GM06990 (cell line): ENCODE data around the gene ZNF341.

Experiments used
- DNase-seq: peaks from one replicate; pipeline ENCODE4 v3.0.0-alpha.2; 2011; ENCODE audit not compliant: insufficient read length; ENCODE audit errors: extremely low read depth
- H3K27me3 ChIP-seq: replicated peaks from 2 replicates; pipeline ENCODE4 v1.6.0; 2011; ENCODE audit warnings: low read length; ENCODE audit not compliant: control insufficient read depth, insufficient read depth
- H3K36me3 ChIP-seq: 2 replicates; pipeline ENCODE4 v1.5.1; 2011; ENCODE audit warnings: low read length; ENCODE audit not compliant: control insufficient read depth, insufficient read depth
- H3K4me3 ChIP-seq: replicated peaks from 2 replicates; pipeline ENCODE4 v1.5.1; 2011; ENCODE audit warnings: low read depth, mild to moderate bottlenecking, control low read depth, low read length
- TF ChIP-seq, protein P1 (sequence below): IDR thresholded peaks from 2 replicates; pipeline ENCODE4 v1.5.1; 2011; ENCODE audit warnings: low read length, control low read depth, mild to moderate bottlenecking, inconsistent platforms; ENCODE audit not compliant: insufficient read depth, poor library complexity, severe bottlenecking

ZNF341 gene

GRCh38 chr20:33822423-33822822 lies 90.6 kb downstream of the ZNF341 start:
- TF ChIP-seq, protein P1, sequence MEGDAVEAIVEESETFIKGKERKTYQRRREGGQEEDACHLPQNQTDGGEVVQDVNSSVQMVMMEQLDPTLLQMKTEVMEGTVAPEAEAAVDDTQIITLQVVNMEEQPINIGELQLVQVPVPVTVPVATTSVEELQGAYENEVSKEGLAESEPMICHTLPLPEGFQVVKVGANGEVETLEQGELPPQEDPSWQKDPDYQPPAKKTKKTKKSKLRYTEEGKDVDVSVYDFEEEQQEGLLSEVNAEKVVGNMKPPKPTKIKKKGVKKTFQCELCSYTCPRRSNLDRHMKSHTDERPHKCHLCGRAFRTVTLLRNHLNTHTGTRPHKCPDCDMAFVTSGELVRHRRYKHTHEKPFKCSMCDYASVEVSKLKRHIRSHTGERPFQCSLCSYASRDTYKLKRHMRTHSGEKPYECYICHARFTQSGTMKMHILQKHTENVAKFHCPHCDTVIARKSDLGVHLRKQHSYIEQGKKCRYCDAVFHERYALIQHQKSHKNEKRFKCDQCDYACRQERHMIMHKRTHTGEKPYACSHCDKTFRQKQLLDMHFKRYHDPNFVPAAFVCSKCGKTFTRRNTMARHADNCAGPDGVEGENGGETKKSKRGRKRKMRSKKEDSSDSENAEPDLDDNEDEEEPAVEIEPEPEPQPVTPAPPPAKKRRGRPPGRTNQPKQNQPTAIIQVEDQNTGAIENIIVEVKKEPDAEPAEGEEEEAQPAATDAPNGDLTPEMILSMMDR, result no peak
- Histone ChIP-seq H3K27me3 (no peaks in the 10 kb centered on the region), H3K36me3 (peaks cover 2% of the 10 kb centered on the region), H3K4me3 (no peak overlapping the region)
- no peak for DNase-seq

DNA sequence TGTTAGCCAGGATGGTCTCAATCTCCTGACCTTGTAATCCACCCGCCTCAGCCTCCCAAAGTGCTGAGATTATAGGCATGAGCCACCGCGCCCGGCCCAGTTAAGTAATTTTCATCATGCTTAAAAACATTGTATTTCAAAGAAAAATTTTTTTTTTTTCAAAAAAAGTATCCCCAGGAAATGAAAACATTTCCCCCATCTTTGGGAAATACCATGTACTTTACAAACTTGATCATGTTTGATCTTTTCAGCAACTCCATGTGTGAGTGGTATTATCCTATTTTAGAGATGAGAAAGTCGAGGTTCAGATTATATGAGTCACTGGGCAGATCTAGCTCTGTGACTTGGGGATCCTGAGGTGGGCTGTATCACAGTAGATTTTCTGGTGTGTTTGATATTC lies 91.2 kb downstream of the ZNF341 start:
- no peak overlapping the region for H3K4me3 ChIP-seq
- TF ChIP-seq, protein P1, result no peak
- no peak for DNase-seq
- no peaks in the 10 kb centered on the region for H3K27me3 ChIP-seq
- peaks cover 2% of the 10 kb centered on the region for H3K36me3 ChIP-seq

- Histone ChIP-seq H3K4me3 (no peak overlapping the region), H3K27me3 (no peaks in the 10 kb centered on the region), H3K36me3 (peaks cover 4% of the 10 kb centered on the region)
- TF ChIP-seq, protein P1, result no peak
- DNase-seq, result no peak
Measured at GRCh38 chr20:33824852-33825251, 93.1 kb downstream of the ZNF341 start.

DNA sequence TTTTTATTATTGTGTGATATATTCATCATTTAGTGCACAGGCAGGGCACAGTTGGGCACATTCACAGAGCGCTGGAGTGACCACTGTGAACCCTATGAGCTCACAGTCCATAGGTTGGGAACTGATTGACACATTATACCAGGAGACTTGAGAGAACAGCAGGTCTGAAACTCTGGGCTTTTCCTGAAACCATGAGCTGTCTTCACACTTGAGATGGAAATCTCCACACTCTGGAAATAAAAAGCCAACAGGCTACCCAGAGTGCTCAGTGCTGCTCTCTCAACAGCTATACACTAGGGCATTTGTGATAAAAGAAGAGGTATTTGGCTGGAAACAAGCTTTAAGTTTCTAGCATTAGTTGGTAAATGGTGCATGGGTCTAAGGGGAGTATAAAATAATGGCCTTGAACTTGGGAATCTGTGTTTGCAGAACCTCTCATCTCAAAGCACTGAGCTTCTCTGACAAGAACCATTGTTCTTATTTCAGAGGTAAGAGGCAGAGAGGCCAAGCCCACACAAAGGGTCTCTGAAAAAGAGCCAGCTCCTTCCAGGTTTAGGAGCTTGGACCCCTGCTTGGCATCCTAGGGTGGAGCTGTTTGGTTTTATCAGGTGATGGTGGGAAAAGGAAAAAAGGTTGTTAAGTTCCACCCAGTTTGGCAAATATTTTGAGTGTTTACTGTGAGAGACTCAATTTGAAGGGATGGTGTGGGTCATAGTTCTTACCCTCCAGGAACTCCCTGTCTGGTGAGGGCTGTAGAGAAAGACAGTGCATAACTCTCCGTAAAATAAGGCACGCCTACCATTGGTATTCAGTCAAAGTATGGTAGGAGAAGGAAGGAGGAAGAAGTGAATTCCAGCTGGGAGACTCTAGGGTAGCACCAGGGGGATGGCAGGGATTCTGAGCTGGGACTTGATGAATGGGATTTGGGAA lies 93.8 kb downstream of the ZNF341 start:
- TF ChIP-seq, protein P1, result no peak
- H3K36me3 ChIP-seq, result peaks cover 4% of the 10 kb centered on the region
- no peak for DNase-seq
- no peaks in the 10 kb centered on the region for H3K27me3 ChIP-seq
- no peak overlapping the region for H3K4me3 ChIP-seq

- no peak for DNase-seq
Measured at GRCh38 chr20:33826270-33826897, 94.6 kb downstream of the ZNF341 start.

More at GRCh38 chr20:33826270-33826897, 94.6 kb downstream of the ZNF341 start:
- no peak overlapping the region for H3K4me3 ChIP-seq
- peaks cover 4% of the 10 kb centered on the region for H3K36me3 ChIP-seq
- TF ChIP-seq, protein P1, result no peak
- H3K27me3 ChIP-seq, result no peaks in the 10 kb centered on the region
